GM21786 (cell line): ENCODE data around the gene LRP10.

Experiments used
- ATAC-seq: cut with Tn5 transposase; IDR thresholded peaks from one replicate; pipeline ENCODE4 v1.9.1; 2021; ENCODE audit not compliant: unreplicated experiment

LRP10 gene

DNA sequence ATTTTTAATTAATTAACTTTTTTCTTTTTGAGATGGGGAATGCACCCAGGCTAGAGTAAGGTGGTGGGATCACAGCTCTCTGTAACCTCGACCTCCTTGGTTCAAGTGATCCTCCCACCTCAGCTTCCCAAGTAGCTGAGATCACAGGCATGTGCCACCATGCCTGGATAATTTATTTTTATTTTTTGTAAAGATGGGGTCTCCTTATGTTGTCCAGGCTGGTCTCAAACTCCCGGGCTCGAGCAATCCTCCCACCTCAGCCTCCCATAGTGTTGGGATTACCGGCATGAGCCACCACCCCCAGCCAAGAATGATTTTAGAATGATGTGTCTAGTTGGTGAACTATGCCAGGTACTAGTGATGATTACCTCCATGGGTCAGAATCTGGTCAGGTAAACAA, 6.6 kb upstream of the LRP10 start:
- ATAC-seq: no peak

- no peak for ATAC-seq
These were observed 5.8 kb upstream of the LRP10 start for GRCh38 chr14:22865424-22866405.

- no peak for ATAC-seq
These were observed 4.7 kb upstream of the LRP10 start for GRCh38 chr14:22866874-22867273.

- peak; percentile 44 for ATAC-seq
These were observed 723 bp upstream of the LRP10 start for GRCh38 chr14:22870811-22871223.

- peak; percentile 20 for ATAC-seq
These were observed 693 bp downstream of the LRP10 start for GRCh38 chr14:22872033-22872832.

DNA sequence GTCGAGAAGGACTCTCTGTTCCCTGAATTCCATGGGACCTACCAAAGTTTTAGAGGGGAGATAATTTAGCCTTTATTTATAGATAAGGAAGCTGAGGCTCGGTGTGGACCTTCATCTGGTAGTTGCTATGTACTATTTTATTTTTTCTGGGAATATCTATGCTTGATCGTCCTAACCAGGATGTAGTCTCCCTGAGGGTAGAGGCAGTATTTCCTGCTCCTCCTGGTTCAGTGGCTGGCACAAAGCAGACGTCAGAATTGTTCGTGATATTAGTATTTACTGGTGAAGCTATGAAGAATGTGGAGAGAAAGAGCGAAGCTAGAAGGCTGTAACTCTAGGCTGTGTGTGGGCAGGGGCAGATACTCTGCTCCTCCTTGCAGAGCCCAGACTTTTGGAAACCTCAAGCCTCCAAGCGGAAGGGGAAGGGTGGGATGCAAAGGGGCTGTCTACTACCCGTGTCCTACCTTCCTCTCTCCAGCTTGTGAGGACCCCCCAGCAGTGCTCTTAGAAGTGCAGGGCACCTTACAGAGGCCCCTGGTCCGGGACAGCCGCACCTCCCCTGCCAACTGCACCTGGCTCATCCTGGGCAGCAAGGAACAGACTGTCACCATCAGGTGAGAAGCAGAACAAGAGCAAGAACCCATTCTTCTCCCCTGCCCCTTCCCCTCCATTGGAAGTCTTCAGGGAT, 1.4 kb downstream of the LRP10 start:
- no peak for ATAC-seq

- ATAC-seq: no peak
These were observed 3.6 kb downstream of the LRP10 start for GRCh38 chr14:22875003-22875747.

DNA sequence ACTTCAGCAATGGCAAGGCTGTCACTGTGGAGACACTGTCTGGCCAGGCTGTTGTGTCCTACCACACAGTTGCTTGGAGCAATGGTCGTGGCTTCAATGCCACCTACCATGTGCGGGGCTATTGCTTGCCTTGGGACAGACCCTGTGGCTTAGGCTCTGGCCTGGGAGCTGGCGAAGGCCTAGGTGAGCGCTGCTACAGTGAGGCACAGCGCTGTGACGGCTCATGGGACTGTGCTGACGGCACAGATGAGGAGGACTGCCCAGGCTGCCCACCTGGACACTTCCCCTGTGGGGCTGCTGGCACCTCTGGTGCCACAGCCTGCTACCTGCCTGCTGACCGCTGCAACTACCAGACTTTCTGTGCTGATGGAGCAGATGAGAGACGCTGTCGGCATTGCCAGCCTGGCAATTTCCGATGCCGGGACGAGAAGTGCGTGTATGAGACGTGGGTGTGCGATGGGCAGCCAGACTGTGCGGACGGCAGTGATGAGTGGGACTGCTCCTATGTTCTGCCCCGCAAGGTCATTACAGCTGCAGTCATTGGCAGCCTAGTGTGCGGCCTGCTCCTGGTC, 4.3 kb downstream of the LRP10 start:
- no peak for ATAC-seq

- ATAC-seq: no peak
These were observed 5.5 kb downstream of the LRP10 start for GRCh38 chr14:22877000-22877501.

DNA sequence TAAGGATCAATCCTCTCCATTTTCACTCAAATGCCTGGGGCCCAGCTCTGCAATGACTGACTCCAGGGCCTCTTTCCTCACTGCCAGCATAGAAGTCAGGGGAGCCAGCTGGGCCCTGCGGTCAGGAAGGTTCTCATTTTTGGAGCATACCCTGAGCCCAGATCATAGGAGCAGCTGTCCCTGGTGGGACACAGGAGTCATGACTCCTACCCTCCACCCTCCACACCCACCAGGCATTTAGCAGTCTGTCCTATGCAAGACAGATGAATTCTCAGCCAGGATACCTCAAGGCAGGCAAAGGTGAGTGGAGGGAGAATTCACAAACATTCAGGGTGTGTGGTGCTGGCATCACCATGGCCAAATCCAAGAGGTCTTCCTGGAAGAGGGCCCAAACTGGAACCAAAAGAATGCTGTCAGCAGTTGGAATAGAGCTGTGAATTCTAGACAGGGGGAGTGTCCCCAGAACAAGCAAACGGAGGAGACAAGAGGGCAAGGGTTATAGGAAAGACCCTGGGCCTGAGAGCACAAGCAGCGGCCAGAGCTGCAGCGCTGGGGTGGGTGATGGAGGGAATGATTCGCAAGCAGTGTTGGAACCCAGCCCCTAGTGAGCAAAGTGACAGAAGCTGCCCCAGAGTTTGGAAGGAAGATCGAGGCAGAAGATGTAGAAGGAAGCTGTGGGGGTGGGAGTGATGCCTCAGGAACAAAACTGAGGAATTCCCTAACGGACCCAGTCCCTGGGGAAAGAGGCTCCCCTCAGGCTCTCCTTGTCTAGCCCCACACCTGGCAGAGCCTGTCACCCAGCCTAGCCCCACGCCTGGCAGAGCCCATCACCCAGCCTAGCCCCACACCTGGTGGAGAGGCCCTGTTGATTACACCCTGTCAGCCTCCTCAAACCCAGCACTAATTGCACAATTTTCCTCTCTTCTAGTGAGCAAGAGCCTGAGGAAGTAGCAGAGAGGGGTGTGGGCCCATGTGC, 7.0 kb downstream of the LRP10 start:
- no peak for ATAC-seq

- ATAC-seq: no peak
These were observed 10.5 kb downstream of the LRP10 start for GRCh38 chr14:22882064-22882463.

- no peak for ATAC-seq
These were observed 11.1 kb downstream of the LRP10 start for GRCh38 chr14:22882529-22883172.

DNA sequence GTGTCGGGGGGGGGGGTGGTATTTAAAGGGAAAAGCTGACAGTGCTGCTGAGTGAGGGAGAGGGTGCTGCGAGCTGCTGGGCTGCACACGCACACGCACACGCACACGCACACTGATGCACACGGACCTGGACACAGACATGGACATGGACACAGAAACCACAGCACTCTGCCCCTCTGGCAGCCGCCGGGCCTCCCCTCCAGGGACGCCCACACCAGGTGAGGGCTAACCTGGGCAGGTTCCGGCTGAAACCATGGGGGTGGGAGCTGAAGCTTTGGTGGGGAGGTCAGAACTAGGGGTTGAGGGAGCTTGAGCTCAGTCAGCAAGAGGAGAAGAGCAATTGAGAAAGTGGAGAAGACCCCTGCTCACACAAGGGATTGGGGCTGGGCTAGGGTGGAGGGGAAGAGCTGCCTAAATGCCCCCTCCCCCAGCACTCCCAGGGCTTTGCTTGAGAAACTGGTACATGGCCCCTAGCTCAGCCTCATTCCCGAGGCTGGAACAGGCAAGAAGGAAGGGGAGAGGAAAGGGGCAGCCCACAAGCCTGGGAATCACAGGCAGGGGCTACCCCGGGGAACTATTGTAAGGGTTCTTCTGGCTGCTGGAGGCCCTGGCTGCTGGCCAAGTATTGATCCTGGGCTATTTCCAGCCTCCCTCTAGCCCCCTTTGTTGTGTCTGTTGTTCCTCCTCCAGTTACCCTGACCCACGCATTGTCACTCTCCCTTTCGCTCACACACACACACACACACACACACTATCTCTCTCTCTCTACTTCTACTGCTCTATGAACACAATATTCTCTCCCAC, 11.8 kb downstream of the LRP10 start, which contains the start of gene REM2:
Gene REM2 (plus strand): TSS at position 50 of the 804 bp plus-strand sequence. CDS start 66 bp downstream, at position 116.
- ATAC-seq: no peak

GRCh38 chr14:22884076-22884737, 12.7 kb downstream of the LRP10 start:
- ATAC-seq: no peak

- ATAC-seq: no peak
These were observed 13.4 kb downstream of the LRP10 start for GRCh38 chr14:22884738-22885523.

- ATAC-seq: no peak
These were observed 14.4 kb downstream of the LRP10 start for GRCh38 chr14:22885975-22886374.
